MCF 10A (cell line): Measurements from ENCODE around the gene JMJD4. TPM values are rescaled to one million over a fixed set of nuclear protein-coding genes. Genes with fewer than 3 reads are reported as not detected.

Source experiments
- Bru-seq: library from RNA; stranded (reverse); fragments of 400-500 nt; gene quantifications from one replicate; lab custom pipeline; 2021; lab: Mats Ljungman, UMichigan
- BruChase-seq, 2 experiments: library from RNA; stranded (reverse); fragments of 400-500 nt; gene quantifications; one replicate each; lab custom pipeline; 2021; lab: Mats Ljungman, UMichigan
- BruUV-seq: library from RNA; stranded (reverse); fragments of 400-500 nt; replicated peaks from 2 replicates; lab custom pipeline; 2021; lab: Mats Ljungman, UMichigan
- CTCF ChIA-PET: fragments of 300-600 bp; sonication (Branson Sonifier 250); formaldehyde crosslinking; extraction: SDS; loops from one replicate; lab custom pipeline; 2021; ENCODE audit warnings: antibody characterized with exemption, inconsistent platforms; lab: Yijun Ruan, JAX
- POLR2A ChIA-PET: fragments of 300-600, 350-650 bp; sonication (Branson Sonifier 250); formaldehyde crosslinking; extraction: SDS; loops from one replicate; lab custom pipeline; 2020; ENCODE audit warnings: antibody characterized with exemption, inconsistent platforms; lab: Yijun Ruan, JAX
- DNase-seq: peaks from one replicate; pipeline ENCODE4 v3.0.0-alpha.2; 2018; ENCODE audit not compliant: unreplicated experiment
- H3K27ac Mint-ChIP-seq: one replicate; pipeline ENCODE4 v1.8.0; 2022; ENCODE audit warnings: mild to moderate bottlenecking, low read depth, mixed read lengths; ENCODE audit not compliant: unreplicated experiment
- H3K27me3 Mint-ChIP-seq: one replicate; pipeline ENCODE4 v1.8.0; 2022; ENCODE audit warnings: mixed read lengths; ENCODE audit not compliant: insufficient read depth, unreplicated experiment
- H3K36me3 Mint-ChIP-seq: one replicate; pipeline ENCODE4 v1.8.0; 2022; ENCODE audit warnings: mild to moderate bottlenecking, moderate library complexity, mixed read lengths; ENCODE audit not compliant: insufficient read depth, unreplicated experiment
- H3K4me1 Mint-ChIP-seq: one replicate; pipeline ENCODE4 v1.8.0; 2022; ENCODE audit warnings: mixed read lengths; ENCODE audit not compliant: insufficient read depth, unreplicated experiment
- H3K4me3 Mint-ChIP-seq: one replicate; pipeline ENCODE4 v1.8.0; 2022; ENCODE audit warnings: mild to moderate bottlenecking, moderate library complexity, mixed read lengths; ENCODE audit not compliant: unreplicated experiment
- H3K9me3 Mint-ChIP-seq: one replicate; pipeline ENCODE4 v1.8.0; 2022; ENCODE audit warnings: mixed read lengths; ENCODE audit not compliant: unreplicated experiment
- CTCF ChIP-seq: fragments of 200-600 bp; IDR thresholded peaks from one replicate; pipeline ENCODE4 v1.8.0; 2022; ENCODE audit warnings: antibody characterized with exemption, mild to moderate bottlenecking; ENCODE audit not compliant: unreplicated experiment
- intact Hi-C: fragments of 100-400 bp; cut with micrococcal nuclease; formaldehyde crosslinking; loops from 2 replicates; pipeline ENCODE4 v1.14.1; 2022
- long read RNA-seq: library from polyadenylated mRNA; stranded (forward); transcript quantifications from one replicate; pipeline ENCODE4 v2.0.0, GENCODE V29; 2022
- total RNA-seq: library from RNA; stranded (reverse); gene quantifications from 2 replicates; pipeline ENCODE4 v1.2.3, GENCODE V29; 2022

The JMJD4 gene, protein sequence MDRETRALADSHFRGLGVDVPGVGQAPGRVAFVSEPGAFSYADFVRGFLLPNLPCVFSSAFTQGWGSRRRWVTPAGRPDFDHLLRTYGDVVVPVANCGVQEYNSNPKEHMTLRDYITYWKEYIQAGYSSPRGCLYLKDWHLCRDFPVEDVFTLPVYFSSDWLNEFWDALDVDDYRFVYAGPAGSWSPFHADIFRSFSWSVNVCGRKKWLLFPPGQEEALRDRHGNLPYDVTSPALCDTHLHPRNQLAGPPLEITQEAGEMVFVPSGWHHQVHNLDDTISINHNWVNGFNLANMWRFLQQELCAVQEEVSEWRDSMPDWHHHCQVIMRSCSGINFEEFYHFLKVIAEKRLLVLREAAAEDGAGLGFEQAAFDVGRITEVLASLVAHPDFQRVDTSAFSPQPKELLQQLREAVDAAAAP
- total RNA-seq (34.0 and 43.2 TPM in 2 replicates), Bru-seq, nascent RNA (percentile 81 among the genes with signal in this experiment), BruChase-seq, experiment 1, labeled RNA remaining after a 6-hour chase (percentile 59 among the genes with signal in this experiment), BruChase-seq, experiment 2, labeled RNA remaining after a 2-hour chase (percentile 67 among the genes with signal in this experiment)
- long read RNA-seq, transcript JMJD4-202 (6 exons, 2,502 nt), result minor isoform, 10 of 145 reads
- long read RNA-seq, transcript JMJD4-201 (6 exons, 2,595 nt), result major isoform, 93 of 145 reads
- long read RNA-seq, partial matches to known transcripts, result 13 of 145 reads
- long read RNA-seq, other reads (novel, unspliced or antisense), result 26 of 145 reads

DNA sequence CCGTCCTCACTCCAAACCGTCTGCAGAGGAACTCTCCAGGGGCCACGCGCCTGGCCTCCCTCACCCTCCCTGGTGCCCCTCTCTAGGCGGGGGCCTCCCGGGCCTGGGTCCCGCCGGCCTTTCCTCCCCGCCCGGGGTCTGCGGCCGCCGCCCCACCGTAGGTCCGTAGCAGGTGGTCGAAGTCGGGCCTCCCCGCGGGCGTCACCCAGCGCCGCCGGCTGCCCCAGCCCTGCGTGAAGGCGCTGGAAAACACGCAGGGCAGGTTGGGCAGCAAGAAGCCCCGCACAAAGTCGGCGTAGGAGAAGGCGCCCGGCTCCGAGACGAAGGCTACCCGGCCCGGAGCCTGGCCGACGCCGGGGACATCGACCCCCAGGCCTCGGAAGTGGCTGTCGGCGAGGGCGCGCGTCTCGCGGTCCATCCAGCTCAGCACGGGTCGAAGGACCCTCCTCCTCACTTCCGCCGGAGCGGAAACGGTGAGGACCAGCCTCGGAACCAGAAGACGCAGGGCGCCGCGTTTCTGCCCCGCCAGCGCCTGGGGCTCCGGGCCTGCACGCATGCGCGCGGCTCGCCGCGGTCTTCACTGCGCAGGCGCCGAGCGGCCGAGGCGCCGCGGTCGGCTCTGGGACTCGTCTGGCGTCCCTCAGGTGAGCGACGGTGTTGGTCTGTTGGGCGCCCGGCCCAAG lies at the start of gene JMJD4, which contains the start of gene SNAP47:
Gene JMJD4, minus strand, starts transcription at position 447 of the 683 bp plus-strand sequence. Its CDS starts 29 bp downstream, at position 418.
Gene SNAP47, plus strand, starts transcription at position 580 of the 683 bp plus-strand sequence. CDS start 12,302 bp downstream, outside the sequence.
- intact Hi-C loops, result no loop called here
- no peaks in the 10 kb centered on the region for H3K9me3 Mint-ChIP-seq
- no peaks in the 10 kb centered on the region for H3K27me3 Mint-ChIP-seq
- ChIA-PET CTCF (interaction anchor here (0.7 to 2.6 kb wide), 3 partner anchors 27 to 261 kb away, joined by 3 to 7 read pairs (median 3); no protein-coding TSS in a partner anchor), POLR2A (interaction anchor here (0.6 to 2.8 kb wide), 28 partner anchors 9 to 1132 kb away, joined by 3 to 30 read pairs (median 3); partner anchors contain the start of genes MRPL55, WNT9A and ZNF678)
- BruUV-seq, result no TSS peak
- peaks cover 41% of the 10 kb centered on the region for H3K36me3 Mint-ChIP-seq
- H3K4me3 Mint-ChIP-seq, result peak within 1 kb of the TSS; percentile 95
- peak within 1 kb of the TSS; percentile 93 for H3K27ac Mint-ChIP-seq
- peak; percentile 98 for DNase-seq
- peaks cover 33% of the 10 kb centered on the region for H3K4me1 Mint-ChIP-seq
- TF ChIP-seq CTCF, result no peak

DNA sequence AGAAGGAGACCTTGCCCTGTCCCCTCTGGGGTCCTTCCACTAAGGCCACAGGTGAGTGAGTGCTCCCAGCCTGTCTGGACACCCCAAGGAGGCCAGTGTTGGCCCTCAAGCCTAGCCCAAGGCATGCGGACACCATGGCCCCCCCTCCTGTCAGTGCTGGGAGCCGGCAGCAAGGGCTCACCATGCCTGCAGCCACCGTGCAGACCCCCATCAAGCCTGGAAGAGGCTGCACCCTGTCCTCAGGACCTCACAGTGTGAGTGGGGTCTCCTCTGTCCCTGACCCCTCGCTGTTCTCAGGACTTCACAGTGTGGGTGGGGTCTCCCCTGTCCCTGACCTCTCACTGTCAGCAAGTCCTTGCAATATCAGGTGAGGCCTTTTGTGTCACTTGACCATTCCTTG lies 47.1 kb upstream of the JMJD4 start:
- peaks cover 24% of the 10 kb centered on the region for H3K36me3 Mint-ChIP-seq
- intact Hi-C loops, result no loop called here
- TF ChIP-seq CTCF, result no peak
- H3K27me3 Mint-ChIP-seq, result no peaks in the 10 kb centered on the region
- H3K4me3 Mint-ChIP-seq, result no peak overlapping the region
- no peaks in the 10 kb centered on the region for H3K9me3 Mint-ChIP-seq
- no TSS peak for BruUV-seq
- no peak for DNase-seq
- no peak overlapping the region for H3K27ac Mint-ChIP-seq
- POLR2A ChIA-PET, result interaction anchor here (0.7 kb wide), 1 partner anchor 129 kb away, joined by 3 read pairs; no protein-coding TSS in a partner anchor
- CTCF ChIA-PET, result interaction anchor here (0.7 to 5.7 kb wide), 3 partner anchors 19 to 64 kb away, joined by 3 to 22 read pairs (median 3); no protein-coding TSS in a partner anchor
- peaks cover 4% of the 10 kb centered on the region for H3K4me1 Mint-ChIP-seq

DNA sequence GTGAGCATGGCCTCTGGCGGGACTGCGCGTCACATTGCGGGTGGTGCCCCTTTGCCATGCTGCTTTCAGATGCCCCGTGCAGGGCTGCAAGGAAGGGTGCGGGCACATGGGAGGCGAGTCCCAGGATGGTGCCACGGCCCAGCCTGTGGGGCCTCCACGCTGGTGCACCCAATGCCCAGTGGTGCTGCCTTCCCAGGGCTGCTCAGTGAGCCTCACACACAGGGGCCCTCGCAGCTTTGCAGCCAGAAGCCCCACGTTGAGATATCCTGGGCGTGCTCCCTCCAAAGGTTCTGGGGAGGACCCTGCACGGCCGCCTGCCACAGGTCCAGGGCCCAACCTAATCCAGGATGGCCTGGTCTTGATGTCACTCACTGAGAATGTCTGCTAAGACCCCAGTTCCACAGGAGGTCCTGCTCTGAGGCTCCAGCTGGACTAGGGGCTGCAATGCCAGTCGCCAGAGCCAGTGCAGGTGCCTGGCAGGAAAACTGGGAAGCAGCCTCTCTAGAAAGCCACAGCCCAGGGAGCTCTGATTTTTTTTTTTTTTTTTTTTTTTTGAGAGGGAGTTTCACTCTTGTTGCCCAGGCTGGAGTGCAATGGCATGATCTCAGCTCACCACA lies 46.3 kb upstream of the JMJD4 start:
- intact Hi-C loops, result no loop called here
- no peak overlapping the region for H3K4me3 Mint-ChIP-seq
- no peaks in the 10 kb centered on the region for H3K27me3 Mint-ChIP-seq
- ChIA-PET POLR2A (no interaction called here), CTCF (interaction anchor here (5.7 kb wide), 1 partner anchor 18 kb away, joined by 22 read pairs; no protein-coding TSS in a partner anchor)
- H3K36me3 Mint-ChIP-seq, result peaks cover 24% of the 10 kb centered on the region
- H3K27ac Mint-ChIP-seq, result no peak overlapping the region
- DNase-seq, result no peak
- no peaks in the 10 kb centered on the region for H3K4me1 Mint-ChIP-seq
- no peak for TF ChIP-seq CTCF
- no TSS peak for BruUV-seq
- no peaks in the 10 kb centered on the region for H3K9me3 Mint-ChIP-seq
